Measurements from ENCODE around the gene KIAA1549.
"Not testable (repeated sequence)": the region's sequence is repeated elsewhere in the genome, so short reads cannot be mapped to it uniquely, and the experiment has no call there.

KIAA1549 gene

GRCh38 chr7:138845711-138846110 is 135.5 kb downstream of the KIAA1549 start:
- DNase-seq: no peak

- DNase-seq: no peak
Observed at GRCh38 chr7:138843632-138844580, 137.3 kb downstream of the KIAA1549 start.

GRCh38 chr7:138842111-138842510 is 139.1 kb downstream of the KIAA1549 start:
- no peak for DNase-seq

DNA sequence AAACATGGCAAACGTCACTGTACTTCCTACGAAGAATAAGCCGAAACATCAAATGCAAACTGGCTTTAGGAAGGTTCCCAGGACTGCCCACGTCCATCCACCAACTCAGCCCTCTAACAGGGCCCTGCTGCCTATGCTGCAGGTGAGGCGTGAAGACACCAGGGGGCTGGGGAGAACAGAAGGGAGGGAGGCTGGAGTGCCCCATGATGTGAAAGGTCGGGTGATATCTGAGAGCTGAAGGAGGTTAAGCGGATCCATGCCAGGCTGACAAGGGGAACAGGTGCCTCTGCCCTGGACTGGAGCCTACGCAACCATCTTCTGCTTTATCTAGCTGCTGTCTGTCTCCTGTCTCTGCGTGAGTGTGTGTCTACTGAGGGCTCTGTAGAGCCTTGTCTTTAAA is 143.0 kb downstream of the KIAA1549 start:
- no peak for DNase-seq

DNA sequence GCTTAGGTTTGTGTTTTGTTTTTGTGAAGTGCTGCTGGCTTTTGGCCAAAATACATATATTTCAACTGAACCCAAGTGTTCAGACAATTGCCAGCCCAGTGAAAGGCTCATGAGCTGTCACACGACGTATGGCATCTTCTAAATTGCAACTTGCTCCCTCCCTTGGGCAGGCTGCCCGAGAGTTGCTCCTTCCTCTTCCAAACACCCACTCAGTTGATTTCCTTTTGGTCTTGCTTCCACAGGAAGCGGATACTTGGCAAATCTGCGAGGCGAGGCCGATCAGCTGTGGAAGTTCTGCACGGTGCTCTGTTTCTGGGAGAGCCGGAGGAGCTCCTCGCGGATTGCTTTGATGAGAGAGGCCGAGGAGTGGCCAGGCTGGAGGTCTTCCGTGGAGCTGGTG is 143.6 kb downstream of the KIAA1549 start:
- DNase-seq: no peak

- DNase-seq: no peak
Observed at GRCh38 chr7:138835087-138835486, 146.1 kb downstream of the KIAA1549 start.

DNA sequence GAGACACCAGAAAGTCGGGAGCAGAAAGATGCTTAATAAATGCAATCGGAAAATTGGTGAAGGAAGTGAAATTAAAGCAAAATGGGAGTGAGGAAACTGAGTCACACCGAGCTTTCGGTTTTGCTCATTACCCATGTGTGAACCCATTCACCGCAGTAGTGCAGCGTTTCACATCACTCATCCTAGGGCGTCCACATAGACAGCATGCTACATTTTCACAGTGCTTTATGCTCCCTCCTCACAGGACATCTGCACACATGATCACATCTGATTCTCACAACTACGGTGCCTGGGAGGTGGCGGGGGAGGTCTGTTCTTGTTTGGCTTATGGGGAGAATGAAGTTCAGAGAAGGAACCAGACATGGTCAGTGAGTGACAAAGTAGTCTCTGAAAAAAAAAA is 146.6 kb downstream of the KIAA1549 start:
- DNase-seq: no peak

GRCh38 chr7:138833596-138833995 is 147.6 kb downstream of the KIAA1549 start:
- DNase-seq: no peak

DNA sequence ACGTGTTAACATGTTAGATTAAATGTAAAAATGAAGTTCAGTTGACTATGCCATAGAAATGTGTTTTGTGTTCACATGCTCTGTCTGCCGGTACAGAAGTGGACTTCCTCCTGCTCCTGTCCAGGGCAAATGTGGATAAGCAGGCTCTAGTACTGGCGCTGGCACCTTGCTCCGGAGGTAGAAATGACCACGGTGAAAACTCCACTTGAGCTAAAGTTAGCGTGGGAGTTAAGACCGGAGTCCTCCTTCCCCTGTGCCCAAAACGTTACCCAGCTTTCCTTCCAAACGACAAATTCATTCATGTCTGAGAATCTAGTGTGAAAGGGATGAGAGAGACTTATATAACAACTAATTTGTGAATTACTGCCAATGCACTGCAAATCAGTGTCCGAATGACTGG is 148.2 kb downstream of the KIAA1549 start:
- no peak for DNase-seq

DNA sequence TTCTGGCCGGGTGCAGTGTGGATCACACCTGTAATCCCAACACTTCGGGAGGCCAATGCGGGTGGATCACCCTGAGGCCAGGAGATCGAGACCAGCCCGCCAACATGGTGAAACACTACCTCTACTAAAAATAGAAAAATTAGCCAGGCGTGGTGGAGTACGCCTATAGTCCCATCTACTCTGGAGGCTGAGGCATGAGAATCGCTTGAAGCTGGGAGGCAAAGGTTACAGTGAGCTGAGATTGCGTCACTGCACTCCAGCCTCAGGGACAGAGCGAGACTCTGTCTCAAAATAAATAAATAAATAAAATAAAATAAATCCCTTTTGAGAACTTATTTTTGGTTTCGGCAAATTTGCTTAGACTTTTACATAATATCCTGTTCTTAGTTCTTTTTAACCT is 151.9 kb downstream of the KIAA1549 start:
- no peak for DNase-seq

DNA sequence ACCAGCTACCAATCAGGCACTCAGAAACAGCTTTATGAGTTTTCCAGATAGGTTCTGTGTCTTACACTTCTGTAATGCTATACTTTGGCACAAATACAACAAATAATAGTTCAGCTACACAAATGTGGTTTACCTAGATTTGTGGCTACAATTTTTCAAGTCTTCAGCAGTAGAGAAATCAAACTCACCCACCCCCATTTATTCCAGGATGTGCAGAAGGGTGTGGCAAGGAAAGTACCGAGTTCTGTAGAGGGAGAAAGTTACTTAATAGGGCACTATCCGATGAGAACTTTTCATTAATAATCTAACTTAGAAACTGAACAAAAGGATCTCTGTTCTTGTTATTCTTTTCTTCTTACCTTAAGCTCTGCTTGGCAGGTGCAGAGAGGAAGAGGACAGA is 152.9 kb downstream of the KIAA1549 start:
- DNase-seq: no peak

DNA sequence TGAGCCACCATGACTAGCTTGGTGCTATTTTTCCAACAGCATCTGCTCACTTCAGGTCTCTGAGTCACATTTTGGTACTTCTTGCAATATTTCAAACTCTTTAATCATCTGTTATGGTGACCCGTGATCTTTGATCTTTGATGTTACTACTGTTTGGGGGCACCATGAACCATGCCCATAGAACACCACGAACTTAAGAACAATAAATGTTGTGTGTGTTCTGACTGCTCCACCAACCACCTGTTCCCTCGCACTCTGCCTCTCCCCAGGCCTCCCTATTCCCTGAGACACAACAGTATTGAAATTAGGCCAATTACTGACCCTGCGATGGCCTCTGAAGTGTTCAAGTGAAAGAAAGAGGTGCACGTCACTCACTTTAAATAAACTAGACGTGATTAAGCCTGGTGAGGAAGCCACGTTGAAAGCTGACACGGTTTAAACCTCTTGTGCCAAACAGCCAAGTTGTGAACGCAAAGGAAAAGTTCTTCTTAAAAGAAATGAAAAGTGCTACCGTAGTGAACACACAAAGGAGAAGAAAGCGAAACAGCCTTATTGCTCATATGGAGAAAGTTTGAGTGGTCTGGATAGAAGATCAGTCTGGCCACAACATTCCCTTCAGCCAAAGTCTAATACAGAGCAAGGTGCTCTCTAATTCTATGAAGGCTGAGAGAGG is 156.0 kb downstream of the KIAA1549 start:
- no peak for DNase-seq

- no peak for DNase-seq
Observed at GRCh38 chr7:138822867-138823535, 158.2 kb downstream of the KIAA1549 start.

DNA sequence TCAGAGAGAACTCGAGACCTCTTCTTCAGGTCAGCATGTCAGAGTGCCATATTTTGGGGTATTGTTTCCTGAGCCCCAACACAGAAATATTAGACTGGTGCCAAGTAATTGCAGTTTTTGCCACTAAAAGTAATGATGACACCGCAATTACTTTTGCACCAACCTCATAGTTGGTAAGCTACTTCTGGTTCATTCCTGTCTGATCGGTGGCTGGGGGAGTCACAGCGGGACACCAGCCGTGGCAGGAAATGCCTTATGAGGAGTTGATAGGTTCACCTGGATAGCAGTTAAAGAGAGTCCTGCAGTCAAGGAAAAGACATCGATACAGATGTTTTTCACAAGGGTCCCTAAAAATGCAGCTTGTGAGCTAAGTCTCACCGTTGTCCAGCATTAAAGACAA is 159.3 kb downstream of the KIAA1549 start:
- DNase-seq: no peak

- DNase-seq: no peak
Observed at GRCh38 chr7:138819625-138820024, 161.6 kb downstream of the KIAA1549 start.

- no peak for DNase-seq
Observed at GRCh38 chr7:138816650-138817049, 164.5 kb downstream of the KIAA1549 start.

GRCh38 chr7:138814816-138815332 is 166.3 kb downstream of the KIAA1549 start:
- no peak for DNase-seq

DNA sequence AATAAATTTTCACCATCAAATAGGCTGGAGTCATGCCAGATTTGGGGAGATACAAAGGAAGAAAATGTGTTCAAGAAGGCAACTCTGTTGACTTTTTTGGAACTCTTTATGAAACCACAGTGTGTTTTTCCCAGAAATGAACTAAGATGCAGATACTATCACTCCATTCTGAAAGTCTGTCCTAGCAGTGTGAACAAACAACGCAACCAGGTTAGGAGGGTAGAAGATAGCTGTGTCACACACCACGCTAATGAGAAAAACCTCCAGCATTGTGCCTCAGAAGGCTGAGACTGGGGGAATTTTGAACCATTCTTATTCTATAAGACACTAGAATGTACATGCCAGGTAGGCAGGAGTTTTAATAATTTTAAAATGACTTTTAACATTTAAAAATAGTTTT is 167.2 kb downstream of the KIAA1549 start:
- DNase-seq: no peak

DNA sequence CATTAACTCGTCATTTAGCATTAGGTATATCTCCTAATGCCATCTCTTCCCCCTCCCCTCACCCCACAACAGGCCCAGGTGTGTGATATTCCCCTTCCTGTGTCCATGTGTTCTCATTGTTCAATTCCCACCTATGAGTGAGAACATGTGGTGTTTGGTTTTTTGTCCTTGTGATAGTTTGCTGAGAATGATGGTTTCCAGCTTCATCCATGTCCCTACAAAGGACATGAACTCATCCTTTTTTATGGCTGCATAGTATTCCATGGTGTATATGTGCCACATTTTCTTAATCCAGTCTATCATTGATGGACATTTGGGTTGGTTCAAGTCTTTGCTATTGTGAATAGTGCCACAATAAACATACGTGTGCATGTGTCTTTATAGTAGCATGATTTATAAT is 169.9 kb downstream of the KIAA1549 start:
- DNase-seq: not testable (repeated sequence)

GRCh38 chr7:138809346-138809745 is 171.8 kb downstream of the KIAA1549 start:
- no peak for DNase-seq

- no peak for DNase-seq
Observed at GRCh38 chr7:138804618-138805017, 176.6 kb downstream of the KIAA1549 start.

DNA sequence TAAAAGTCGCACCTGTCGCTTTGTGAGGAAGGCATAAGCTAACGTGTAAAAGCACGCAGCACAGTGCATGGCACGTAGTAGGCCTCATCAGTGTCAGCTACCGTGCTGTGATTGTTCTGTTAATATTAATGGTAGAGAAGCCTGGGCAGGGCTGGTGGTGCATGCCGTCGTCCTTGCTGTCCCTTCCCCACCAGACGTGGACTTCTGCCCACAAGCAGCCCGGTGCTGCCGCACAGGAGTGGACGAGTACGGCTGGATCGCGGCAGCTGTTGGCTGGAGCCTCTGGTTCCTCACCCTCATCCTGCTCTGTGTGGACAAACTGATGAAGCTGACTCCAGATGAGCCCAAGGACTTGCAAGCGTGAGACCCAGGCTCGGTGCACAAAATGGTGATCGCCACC is 178.5 kb downstream of the KIAA1549 start:
- DNase-seq: no peak

- no peak for DNase-seq
Observed at GRCh38 chr7:138801256-138801655, 179.9 kb downstream of the KIAA1549 start.

All from NCI-H446 treated with DMSO at 0.1 percent for 48 hours (cell line).